ENCODE measurements around the gene DHX36.

DNA sequence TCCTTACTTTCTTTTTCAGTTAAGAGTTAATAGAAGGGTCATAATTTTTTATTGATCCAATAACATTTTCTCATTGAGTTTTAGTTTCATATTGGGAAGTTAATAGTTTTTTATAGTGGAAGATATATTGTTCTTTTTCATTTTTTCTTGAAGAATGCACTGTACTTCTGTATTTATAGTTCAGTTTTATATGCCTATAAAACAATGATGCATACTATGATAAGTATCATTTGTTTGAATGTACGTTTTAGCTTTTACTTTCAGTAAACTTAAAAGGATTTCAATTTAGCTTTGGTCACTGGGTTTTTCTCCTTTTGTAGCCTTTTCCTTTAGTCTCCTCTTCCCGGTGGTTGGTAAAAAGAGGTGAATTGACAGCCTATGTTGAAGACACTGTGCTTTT, 98.8 kb downstream of the DHX36 start:
- TF ChIP-seq, protein P1, sequence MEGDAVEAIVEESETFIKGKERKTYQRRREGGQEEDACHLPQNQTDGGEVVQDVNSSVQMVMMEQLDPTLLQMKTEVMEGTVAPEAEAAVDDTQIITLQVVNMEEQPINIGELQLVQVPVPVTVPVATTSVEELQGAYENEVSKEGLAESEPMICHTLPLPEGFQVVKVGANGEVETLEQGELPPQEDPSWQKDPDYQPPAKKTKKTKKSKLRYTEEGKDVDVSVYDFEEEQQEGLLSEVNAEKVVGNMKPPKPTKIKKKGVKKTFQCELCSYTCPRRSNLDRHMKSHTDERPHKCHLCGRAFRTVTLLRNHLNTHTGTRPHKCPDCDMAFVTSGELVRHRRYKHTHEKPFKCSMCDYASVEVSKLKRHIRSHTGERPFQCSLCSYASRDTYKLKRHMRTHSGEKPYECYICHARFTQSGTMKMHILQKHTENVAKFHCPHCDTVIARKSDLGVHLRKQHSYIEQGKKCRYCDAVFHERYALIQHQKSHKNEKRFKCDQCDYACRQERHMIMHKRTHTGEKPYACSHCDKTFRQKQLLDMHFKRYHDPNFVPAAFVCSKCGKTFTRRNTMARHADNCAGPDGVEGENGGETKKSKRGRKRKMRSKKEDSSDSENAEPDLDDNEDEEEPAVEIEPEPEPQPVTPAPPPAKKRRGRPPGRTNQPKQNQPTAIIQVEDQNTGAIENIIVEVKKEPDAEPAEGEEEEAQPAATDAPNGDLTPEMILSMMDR (IDR thresholded peaks at IDR 0.05), result no peak
- TF ChIP-seq EP300 (IDR thresholded peaks at IDR 0.05), result no peak
